ENCODE data around the gene PGC.

DNA sequence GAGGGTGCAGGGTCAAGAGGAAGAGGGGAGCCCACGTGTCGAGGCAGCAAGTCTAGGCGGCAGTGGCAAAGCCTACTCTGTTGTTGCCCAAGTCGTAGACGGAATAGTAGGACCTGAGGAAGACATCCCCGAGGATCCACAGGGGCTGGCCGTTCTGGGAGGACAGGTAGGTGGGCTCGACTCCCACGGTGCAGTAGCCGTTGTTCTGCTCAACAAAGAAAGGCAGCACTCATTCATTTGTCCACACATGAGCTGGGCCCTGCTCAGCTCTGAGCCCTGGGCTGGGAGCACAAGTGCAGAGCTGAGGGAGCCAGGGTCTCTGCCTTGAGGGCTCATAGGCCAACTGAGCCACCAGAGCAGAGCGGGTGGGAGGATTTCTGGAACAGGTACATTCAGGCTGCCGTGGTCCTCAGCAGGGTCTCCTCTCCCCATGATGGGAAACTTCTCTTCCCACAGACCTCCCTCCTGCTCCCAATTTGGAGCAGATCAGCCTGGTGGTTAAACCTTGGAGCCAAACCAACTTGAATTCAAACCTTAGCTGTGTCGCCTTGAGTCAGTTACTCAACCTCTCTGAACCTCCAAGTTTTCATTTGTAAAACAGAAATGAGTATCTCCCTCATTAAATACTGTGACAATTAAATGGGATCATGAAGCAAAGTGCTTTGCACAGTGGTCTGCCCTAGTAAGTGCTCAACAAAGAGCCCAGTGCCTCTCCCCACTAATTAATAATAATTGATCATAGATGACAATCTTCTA, 10.2 kb downstream of the PGC start:
- TF ChIP-seq, protein P1, sequence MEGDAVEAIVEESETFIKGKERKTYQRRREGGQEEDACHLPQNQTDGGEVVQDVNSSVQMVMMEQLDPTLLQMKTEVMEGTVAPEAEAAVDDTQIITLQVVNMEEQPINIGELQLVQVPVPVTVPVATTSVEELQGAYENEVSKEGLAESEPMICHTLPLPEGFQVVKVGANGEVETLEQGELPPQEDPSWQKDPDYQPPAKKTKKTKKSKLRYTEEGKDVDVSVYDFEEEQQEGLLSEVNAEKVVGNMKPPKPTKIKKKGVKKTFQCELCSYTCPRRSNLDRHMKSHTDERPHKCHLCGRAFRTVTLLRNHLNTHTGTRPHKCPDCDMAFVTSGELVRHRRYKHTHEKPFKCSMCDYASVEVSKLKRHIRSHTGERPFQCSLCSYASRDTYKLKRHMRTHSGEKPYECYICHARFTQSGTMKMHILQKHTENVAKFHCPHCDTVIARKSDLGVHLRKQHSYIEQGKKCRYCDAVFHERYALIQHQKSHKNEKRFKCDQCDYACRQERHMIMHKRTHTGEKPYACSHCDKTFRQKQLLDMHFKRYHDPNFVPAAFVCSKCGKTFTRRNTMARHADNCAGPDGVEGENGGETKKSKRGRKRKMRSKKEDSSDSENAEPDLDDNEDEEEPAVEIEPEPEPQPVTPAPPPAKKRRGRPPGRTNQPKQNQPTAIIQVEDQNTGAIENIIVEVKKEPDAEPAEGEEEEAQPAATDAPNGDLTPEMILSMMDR (IDR thresholded peaks at IDR 0.05) = no peak
- TF ChIP-seq POLR2A (IDR thresholded peaks at IDR 0.05) = no peak
